HG03565 (cell line): ENCODE results near the gene GTSF1L.

Source experiments
- ATAC-seq: cut with Tn5 transposase; IDR thresholded peaks from one replicate; pipeline ENCODE4 v1.9.1; 2021; ENCODE audit warnings: mild to moderate bottlenecking, moderate library complexity; ENCODE audit not compliant: unreplicated experiment

The GTSF1L gene

GRCh38 chr20:43746344-43747137, 19.7 kb upstream of the GTSF1L start:
- ATAC-seq = no peak

GRCh38 chr20:43744966-43745730, 18.3 kb upstream of the GTSF1L start:
- ATAC-seq = no peak

- no peak for ATAC-seq
Measured at GRCh38 chr20:43744151-43744611, 17.4 kb upstream of the GTSF1L start.

GRCh38 chr20:43740642-43741041, 13.8 kb upstream of the GTSF1L start:
- ATAC-seq = no peak

- no peak for ATAC-seq
Measured at GRCh38 chr20:43739148-43739749, 12.4 kb upstream of the GTSF1L start.

- ATAC-seq = no peak
Measured at GRCh38 chr20:43737925-43738324, 11.1 kb upstream of the GTSF1L start.

GRCh38 chr20:43736588-43737158, 9.9 kb upstream of the GTSF1L start:
- ATAC-seq = peak; percentile 66

- no peak for ATAC-seq
Measured at GRCh38 chr20:43731927-43732326, 5.1 kb upstream of the GTSF1L start.

GRCh38 chr20:43731469-43731868, 4.7 kb upstream of the GTSF1L start:
- ATAC-seq = no peak

- no peak for ATAC-seq
Measured at GRCh38 chr20:43728686-43729255, 2.0 kb upstream of the GTSF1L start.

GRCh38 chr20:43727980-43728590, 1.3 kb upstream of the GTSF1L start:
- ATAC-seq = no peak

GRCh38 chr20:43726333-43726732, 469 bp downstream of the GTSF1L start:
- no peak for ATAC-seq

GRCh38 chr20:43725666-43726065, 1.1 kb downstream of the GTSF1L start:
- no peak for ATAC-seq

- ATAC-seq = no peak
Measured at GRCh38 chr20:43724383-43724782, 2.4 kb downstream of the GTSF1L start.

GRCh38 chr20:43723735-43724134, 3.1 kb downstream of the GTSF1L start:
- ATAC-seq = no peak

- ATAC-seq = no peak
Measured at GRCh38 chr20:43723186-43723585, 3.6 kb downstream of the GTSF1L start.

- no peak for ATAC-seq
Measured at GRCh38 chr20:43722153-43722505, 4.7 kb downstream of the GTSF1L start.

GRCh38 chr20:43721429-43722152, 5.2 kb downstream of the GTSF1L start:
- ATAC-seq = no peak

GRCh38 chr20:43721097-43721428, 5.7 kb downstream of the GTSF1L start:
- no peak for ATAC-seq

- ATAC-seq = no peak
Measured at GRCh38 chr20:43720007-43720406, 6.8 kb downstream of the GTSF1L start.
